IMR-90 (cell line): ENCODE measurements around the gene PARP16. TPM values are rescaled to one million over a fixed set of nuclear protein-coding genes. Genes with fewer than 3 reads are reported as not detected.

ENCODE experiments used
- ATAC-seq: fragments of 200-7000 bp; cut with Tn5 transposase; 2 replicates; pipeline ENCODE4 v1.9.1; 2020; ENCODE audit warnings: low read depth, mild to moderate bottlenecking, moderate library complexity
- BruUV-seq: library from RNA; stranded (reverse); fragments of 400-500 nt; replicated peaks from 2 replicates; lab custom pipeline; 2021; lab: Mats Ljungman, UMichigan
- CTCF ChIA-PET: fragments of 300-600 bp; formaldehyde crosslinking; extraction: SDS; loops from one replicate; lab custom pipeline; 2021; ENCODE audit warnings: antibody characterized with exemption; lab: Yijun Ruan, JAX
- POLR2A ChIA-PET: fragments of 300-600 bp; sonication (Branson Sonifier 250); formaldehyde crosslinking; loops from one replicate; lab custom pipeline; 2022; ENCODE audit warnings: antibody characterized with exemption; ENCODE audit not compliant: unreplicated experiment; lab: Charles Lee
- DNase-seq: peaks from one replicate; pipeline ENCODE4 v3.0.0; 2013
- H2AFZ ChIP-seq: replicated peaks from 2 replicates; pipeline ENCODE3; 2013; ENCODE audit warnings: low read length, mild to moderate bottlenecking; ENCODE audit not compliant: poor library complexity
- H2AK5ac ChIP-seq: 2 replicates; pipeline ENCODE4 v1.6.1; 2013; ENCODE audit warnings: low read depth, low read length, inconsistent platforms
- H2AK9ac ChIP-seq: replicated peaks from 2 replicates; pipeline ENCODE3; 2013; ENCODE audit warnings: mild to moderate bottlenecking, low read depth, low read length, moderate library complexity; ENCODE audit not compliant: poor library complexity
- H2BK120ac ChIP-seq: 2 replicates; pipeline ENCODE4 v1.6.1; 2013; ENCODE audit warnings: low read depth, low read length, inconsistent platforms
- H2BK15ac ChIP-seq: 3 replicates; pipeline ENCODE4 v1.6.1; 2013; ENCODE audit warnings: low read depth, low read length, inconsistent platforms
- H2BK20ac ChIP-seq: 2 replicates; pipeline ENCODE4 v1.6.1; 2013; ENCODE audit warnings: low read depth, mild to moderate bottlenecking, inconsistent platforms, low read length, moderate library complexity
- H2BK5ac ChIP-seq: 2 replicates; pipeline ENCODE4 v1.6.1; 2013; ENCODE audit warnings: mild to moderate bottlenecking, low read depth, low read length, inconsistent platforms; ENCODE audit not compliant: poor library complexity, severe bottlenecking
- H3K14ac ChIP-seq: replicated peaks from 2 replicates; pipeline ENCODE4 v1.6.1; 2013; ENCODE audit warnings: low read depth, low read length, inconsistent platforms
- H3K18ac ChIP-seq: 2 replicates; pipeline ENCODE4 v1.6.1; 2013; ENCODE audit warnings: low read depth, low read length, control low read depth
- H3K23ac ChIP-seq: 2 replicates; pipeline ENCODE4 v1.6.1; 2013; ENCODE audit warnings: low read depth, low read length, inconsistent platforms
- H3K27ac ChIP-seq: 2 replicates; pipeline ENCODE4 v1.5.1; 2013; ENCODE audit warnings: mild to moderate bottlenecking, control low read depth, low read length; ENCODE audit not compliant: insufficient read depth
- H3K27me3 ChIP-seq: 2 replicates; pipeline ENCODE4 v1.6.1; 2013; ENCODE audit warnings: low read length; ENCODE audit not compliant: control insufficient read depth, insufficient read depth
- H3K36me3 ChIP-seq: 2 replicates; pipeline ENCODE4 v1.6.1; 2013; ENCODE audit warnings: low read length, mixed read lengths; ENCODE audit not compliant: control insufficient read depth, insufficient read depth
- H3K4ac ChIP-seq: 2 replicates; pipeline ENCODE4 v1.6.1; 2013; ENCODE audit warnings: low read depth, low read length, inconsistent platforms
- H3K4me1 ChIP-seq: 2 replicates; pipeline ENCODE4 v1.6.1; 2013; ENCODE audit warnings: low read length, mixed read lengths; ENCODE audit not compliant: control insufficient read depth, insufficient read depth
- H3K4me2 ChIP-seq: 2 replicates; pipeline ENCODE4 v1.6.1; 2013; ENCODE audit warnings: low read depth, mild to moderate bottlenecking, control low read depth, low read length, moderate library complexity
- H3K4me3 ChIP-seq: 2 replicates; pipeline ENCODE4 v1.5.1; 2013; ENCODE audit warnings: low read depth, mild to moderate bottlenecking, control low read depth, low read length, moderate library complexity; ENCODE audit not compliant: insufficient read depth
- H3K56ac ChIP-seq: 2 replicates; pipeline ENCODE4 v1.6.1; 2013; ENCODE audit warnings: low read length, inconsistent platforms; ENCODE audit not compliant: insufficient read depth; ENCODE audit errors: extremely low read depth
- H3K79me1 ChIP-seq, 2 experiments: 2 replicates each; pipeline ENCODE4 v1.6.1; 2013; ENCODE audit warnings: low read length in 2 of 2, inconsistent platforms in 1 of 2, low read depth in 1 of 2
- H3K9ac ChIP-seq: 2 replicates; pipeline ENCODE4 v1.6.1; 2013; ENCODE audit warnings: low read depth, low read length, control low read depth
- H3K9me1 ChIP-seq: 2 replicates; pipeline ENCODE4 v1.6.1; 2013; ENCODE audit warnings: low read length, inconsistent platforms; ENCODE audit not compliant: insufficient read depth
- H3K9me3 ChIP-seq: 2 replicates; pipeline ENCODE4 v1.6.1; 2013; ENCODE audit warnings: low read length; ENCODE audit not compliant: control insufficient read depth, insufficient read depth
- H4K20me1 ChIP-seq: 2 replicates; pipeline ENCODE4 v1.6.1; 2013; ENCODE audit warnings: low read length, inconsistent platforms; ENCODE audit not compliant: insufficient read depth
- H4K5ac ChIP-seq: 2 replicates; pipeline ENCODE4 v1.6.1; 2013; ENCODE audit warnings: mild to moderate bottlenecking, low read depth, low read length, control low read depth
- H4K8ac ChIP-seq, 2 experiments: 2 replicates each; pipeline ENCODE4 v1.6.1; 2013; ENCODE audit warnings: low read depth in 2 of 2, low read length in 2 of 2, control low read depth in 1 of 2, inconsistent platforms in 1 of 2
- H4K91ac ChIP-seq: 2 replicates; pipeline ENCODE4 v1.6.1; 2013; ENCODE audit warnings: low read depth, low read length, inconsistent platforms; ENCODE audit not compliant: insufficient read depth
- BHLHE40 ChIP-seq: fragments of 150-350 bp; IDR thresholded peaks from 2 replicates; pipeline ENCODE4 v1.6.1; 2016; ENCODE audit warnings: mild to moderate bottlenecking, low read depth, low read length
- ELK1 ChIP-seq: fragments of 150-350 bp; IDR thresholded peaks from 2 replicates; pipeline ENCODE4 v1.6.1; 2016; ENCODE audit warnings: low read depth, mild to moderate bottlenecking, low read length, moderate library complexity, borderline replicate concordance
- MAFK ChIP-seq: IDR thresholded peaks from 2 replicates; pipeline ENCODE4 v1.6.1; 2012; ENCODE audit warnings: low read depth, low read length, improper control_type of control experiment
- MXI1 ChIP-seq: IDR thresholded peaks from 2 replicates; pipeline ENCODE4 v1.6.1; 2012; ENCODE audit warnings: low read depth, mild to moderate bottlenecking, low read length, moderate library complexity, borderline replicate concordance
- NFE2L2 ChIP-seq: fragments of 150-350 bp; IDR thresholded peaks from 2 replicates; pipeline ENCODE4 v1.6.1; 2016; ENCODE audit warnings: low read depth, mild to moderate bottlenecking, low read length
- POLR2A ChIP-seq: IDR thresholded peaks from 2 replicates; pipeline ENCODE4 v1.6.1; 2012; ENCODE audit warnings: mild to moderate bottlenecking, low read depth, low read length
- RCOR1 ChIP-seq: IDR thresholded peaks from 2 replicates; pipeline ENCODE4 v1.6.1; 2012; ENCODE audit warnings: mild to moderate bottlenecking, low read length, improper control_type of control experiment; ENCODE audit not compliant: insufficient replicate concordance
- WGBS, 2 experiments: methylation state at CpG; one replicate each; pipeline versions ENCODE4 v1.1.5 to v1.1.7; 2013; ENCODE audit warnings: missing lambda C conversion rate in 2 of 2; ENCODE audit not compliant: insufficient read length in 1 of 2; ENCODE audit errors: extremely low coverage in 2 of 2; 5-methylcytosine and 5-hydroxymethylcytosine counted together
- dilution Hi-C: fragments of 300-500 bp; cut with HindIII; formaldehyde crosslinking; loops from one replicate; pipeline ENCODE4 v1.14.3; 2018; ENCODE audit warnings: low sequenced_read_pairs; ENCODE audit not compliant: unreplicated experiment
- in situ Hi-C: fragments of 300-500 bp; cut with MboI; formaldehyde crosslinking; loops from 3 replicates; pipeline ENCODE4 v1.14.3; 2019; ENCODE audit warnings: low sequenced_read_pairs, inconsistent platforms, mixed read lengths
- intact Hi-C: fragments of 100-400 bp; cut with micrococcal nuclease; formaldehyde crosslinking; loops from 2 replicates; pipeline ENCODE4 v1.10.0; 2022
- polyA plus RNA-seq, 3 experiments: library from polyadenylated mRNA; depleted of rRNA; stranded (reverse); fragments of >200 nt; gene quantifications; 2 replicates each; pipeline ENCODE4 v1.2.3, GENCODE V29; 2012; ENCODE audit warnings: low replicate concordance in 1 of 3
- total RNA-seq: library from RNA; depleted of rRNA; stranded (reverse); fragments of >200 nt; gene quantifications from 2 replicates; pipeline ENCODE4 v1.2.3, GENCODE V29; 2012

Gene PARP16
- total and polyA plus RNA-seq, 2 of the 4 experiments (the other 2 are of a cell fraction), result 1.3 to 5.0 TPM

- Histone ChIP-seq H2BK120ac (no peak overlapping the region), H2BK5ac (no peak overlapping the region), H3K4me1 (peaks cover 14% of the 10 kb centered on the region), H4K5ac (no peak overlapping the region), H3K56ac (no peak overlapping the region), H2BK20ac (no peak overlapping the region), H3K4me2 (no peak overlapping the region), H4K91ac (no peak overlapping the region), H3K9me3 (no peaks in the 10 kb centered on the region), H3K4me3 (no peak overlapping the region), H3K36me3 (no peaks in the 10 kb centered on the region), H3K27me3 (no peaks in the 10 kb centered on the region), H3K14ac (no peak overlapping the region), H2AK5ac (no peak overlapping the region), H2AK9ac (no peak overlapping the region), H3K79me1 (no peaks in the 10 kb centered on the region), H4K20me1 (peaks cover 12% of the 10 kb centered on the region), H3K27ac (no peak overlapping the region), H2BK15ac (no peak overlapping the region), H3K4ac (no peak overlapping the region), H3K23ac (no peak overlapping the region), H3K9ac (no peak overlapping the region), H4K8ac (no peak overlapping the region), H3K9me1 (0 out of 2 replicates have a peak, but pooled peaks cover 3% of the 10 kb centered on the region), H2AFZ (no peak overlapping the region), H3K18ac (no peak overlapping the region)
- no TSS peak for BruUV-seq
- in situ Hi-C loops, result no loop called here
- ChIA-PET CTCF (interaction anchor here (1.0 kb wide), 1 partner anchor 96 kb away, joined by 3 read pairs; no protein-coding TSS in a partner anchor), POLR2A (interaction anchor here (0.6 kb wide), 1 partner anchor 95 kb away, joined by 3 read pairs; no protein-coding TSS in a partner anchor)
- WGBS, 2 experiments, result 80% methylated on average over 1 of the region's 3 CpGs; no CpG with 5 or more reads in 1 of the 2 experiments
- intact Hi-C loops, result no loop called here
- TF ChIP-seq ELK1 (no peak), MAFK (no peak), MXI1 (no peak), RCOR1 (no peak), NFE2L2 (no peak), BHLHE40 (no peak), POLR2A (no peak)
- ATAC-seq (no peak), DNase-seq (no peak)
- dilution Hi-C loops, result no loop called here
Measured at GRCh38 chr15:65305776-65306175, 19.1 kb upstream of the PARP16 start.
